Measurements from ENCODE around the gene TRPM1.

The TRPM1 gene

GRCh38 chr15:31013863-31014607 is 87.5 kb downstream of the TRPM1 start:
- H3K36me3 Mint-ChIP-seq (ENCODE audit: insufficient read depth), result no peaks in the 10 kb centered on the region
- no peak for ATAC-seq (replicated peaks; ENCODE audit: extremely low read depth, poor library complexity, severe bottlenecking)
- H3K4me3 Mint-ChIP-seq, result no peak overlapping the region
- H3K9me3 Mint-ChIP-seq, result peaks cover 6% of the 10 kb centered on the region
- no peak for DNase-seq (ENCODE audit: low spot score in 2 of 2)
- H3K27me3 Mint-ChIP-seq, result peaks cover 43% of the 10 kb centered on the region
- H3K4me1 Mint-ChIP-seq, result no peaks in the 10 kb centered on the region
- no peak overlapping the region for H3K27ac Mint-ChIP-seq (ENCODE audit: low read depth)

GRCh38 chr15:31012455-31012854 is 89.1 kb downstream of the TRPM1 start:
- peaks cover 1% of the 10 kb centered on the region for H3K36me3 Mint-ChIP-seq (ENCODE audit: insufficient read depth)
- ATAC-seq (replicated peaks; ENCODE audit: extremely low read depth, poor library complexity, severe bottlenecking), result no peak
- DNase-seq (ENCODE audit: low spot score in 2 of 2), result no peak
- H3K4me3 Mint-ChIP-seq, result no peak overlapping the region
- H3K27ac Mint-ChIP-seq (ENCODE audit: low read depth), result no peak overlapping the region
- H3K4me1 Mint-ChIP-seq, result no peaks in the 10 kb centered on the region
- peaks cover 45% of the 10 kb centered on the region for H3K27me3 Mint-ChIP-seq
- peaks cover 6% of the 10 kb centered on the region for H3K9me3 Mint-ChIP-seq

GRCh38 chr15:31010036-31010435 is 91.5 kb downstream of the TRPM1 start:
- H3K9me3 Mint-ChIP-seq, result peaks cover 6% of the 10 kb centered on the region
- peaks cover 44% of the 10 kb centered on the region for H3K27me3 Mint-ChIP-seq
- DNase-seq (ENCODE audit: low spot score in 2 of 2) (no peak), ATAC-seq (replicated peaks; ENCODE audit: extremely low read depth, poor library complexity, severe bottlenecking) (no peak)
- peaks cover 6% of the 10 kb centered on the region for H3K4me1 Mint-ChIP-seq
- H3K36me3 Mint-ChIP-seq (ENCODE audit: insufficient read depth), result peaks cover 1% of the 10 kb centered on the region
- no peak overlapping the region for H3K4me3 Mint-ChIP-seq
- no peak overlapping the region for H3K27ac Mint-ChIP-seq (ENCODE audit: low read depth)

GRCh38 chr15:31005660-31006059 is 95.9 kb downstream of the TRPM1 start:
- Mint-ChIP-seq H3K36me3 (ENCODE audit: insufficient read depth) (peaks cover 2% of the 10 kb centered on the region), H3K4me1 (peaks cover 17% of the 10 kb centered on the region)

GRCh38 chr15:31004220-31004733 is 97.2 kb downstream of the TRPM1 start:
- peak overlapping the region; percentile 48 for H3K4me3 Mint-ChIP-seq
- H3K27ac Mint-ChIP-seq (ENCODE audit: low read depth), result peak overlapping the region; percentile 6
- ATAC-seq (replicated peaks; ENCODE audit: extremely low read depth, poor library complexity, severe bottlenecking) (peak; percentile 64), DNase-seq (ENCODE audit: low spot score in 2 of 2) (no peak)
- peaks cover 2% of the 10 kb centered on the region for H3K36me3 Mint-ChIP-seq (ENCODE audit: insufficient read depth)
- H3K4me1 Mint-ChIP-seq, result peaks cover 17% of the 10 kb centered on the region
- H3K27me3 Mint-ChIP-seq, result peaks cover 16% of the 10 kb centered on the region
- no peaks in the 10 kb centered on the region for H3K9me3 Mint-ChIP-seq

More at GRCh38 chr15:31005660-31006059, 95.9 kb downstream of the TRPM1 start:
- H3K27ac Mint-ChIP-seq (ENCODE audit: low read depth), result no peak overlapping the region
- DNase-seq (ENCODE audit: low spot score in 2 of 2) (no peak), ATAC-seq (replicated peaks; ENCODE audit: extremely low read depth, poor library complexity, severe bottlenecking) (no peak)
- H3K4me3 Mint-ChIP-seq, result no peak overlapping the region
- peaks cover 23% of the 10 kb centered on the region for H3K27me3 Mint-ChIP-seq
- no peaks in the 10 kb centered on the region for H3K9me3 Mint-ChIP-seq

GRCh38 chr15:31001702-31002101 is 99.8 kb downstream of the TRPM1 start:
- DNase-seq (ENCODE audit: low spot score in 2 of 2) (no peak), ATAC-seq (replicated peaks; ENCODE audit: extremely low read depth, poor library complexity, severe bottlenecking) (no peak)
- peaks cover 17% of the 10 kb centered on the region for H3K4me1 Mint-ChIP-seq

GRCh38 chr15:30999729-31000128 is 101.8 kb downstream of the TRPM1 start:
- Mint-ChIP-seq H3K36me3 (ENCODE audit: insufficient read depth) (peaks cover 1% of the 10 kb centered on the region), H3K4me3 (no peak overlapping the region), H3K9me3 (no peaks in the 10 kb centered on the region), H3K27me3 (peaks cover 11% of the 10 kb centered on the region), H3K4me1 (peaks cover 9% of the 10 kb centered on the region), H3K27ac (ENCODE audit: low read depth) (no peak overlapping the region)
- ATAC-seq (replicated peaks; ENCODE audit: extremely low read depth, poor library complexity, severe bottlenecking) (no peak), DNase-seq (ENCODE audit: low spot score in 2 of 2) (no peak)

More at GRCh38 chr15:31001702-31002101, 99.8 kb downstream of the TRPM1 start:
- H3K27me3 Mint-ChIP-seq, result peaks cover 11% of the 10 kb centered on the region
- no peak overlapping the region for H3K27ac Mint-ChIP-seq (ENCODE audit: low read depth)
- no peaks in the 10 kb centered on the region for H3K9me3 Mint-ChIP-seq
- no peak overlapping the region for H3K4me3 Mint-ChIP-seq
- H3K36me3 Mint-ChIP-seq (ENCODE audit: insufficient read depth), result peaks cover 1% of the 10 kb centered on the region

GRCh38 chr15:30997270-30997669 is 104.3 kb downstream of the TRPM1 start:
- ATAC-seq (replicated peaks; ENCODE audit: extremely low read depth, poor library complexity, severe bottlenecking), result no peak
- Mint-ChIP-seq H3K27me3 (peaks cover 5% of the 10 kb centered on the region), H3K36me3 (ENCODE audit: insufficient read depth) (peaks cover 2% of the 10 kb centered on the region), H3K4me3 (no peak overlapping the region), H3K9me3 (no peaks in the 10 kb centered on the region), H3K27ac (ENCODE audit: low read depth) (no peak overlapping the region), H3K4me1 (peaks cover 4% of the 10 kb centered on the region)
- DNase-seq (ENCODE audit: low spot score in 2 of 2), result no peak

GRCh38 chr15:30992249-30992864 is 109.2 kb downstream of the TRPM1 start:
- Mint-ChIP-seq H3K36me3 (ENCODE audit: insufficient read depth) (peaks cover 15% of the 10 kb centered on the region), H3K9me3 (no peaks in the 10 kb centered on the region), H3K27me3 (no peaks in the 10 kb centered on the region), H3K27ac (ENCODE audit: low read depth) (peak overlapping the region; percentile 65), H3K4me3 (peak overlapping the region; percentile 97), H3K4me1 (peaks cover 31% of the 10 kb centered on the region)
- ATAC-seq (replicated peaks; ENCODE audit: extremely low read depth, poor library complexity, severe bottlenecking) (no peak), DNase-seq (ENCODE audit: low spot score in 2 of 2) (no peak)

- no peaks in the 10 kb centered on the region for H3K27me3 Mint-ChIP-seq
- H3K36me3 Mint-ChIP-seq (ENCODE audit: insufficient read depth), result peaks cover 15% of the 10 kb centered on the region
- peak; percentile 63 to 64 for DNase-seq (ENCODE audit: low spot score in 2 of 2)
- peaks cover 36% of the 10 kb centered on the region for H3K4me1 Mint-ChIP-seq
- H3K27ac Mint-ChIP-seq (ENCODE audit: low read depth), result peak within 1 kb of the TSS; percentile 97
- peak; percentile 96 for ATAC-seq (replicated peaks; ENCODE audit: extremely low read depth, poor library complexity, severe bottlenecking)
- H3K9me3 Mint-ChIP-seq, result no peaks in the 10 kb centered on the region
- H3K4me3 Mint-ChIP-seq, result peak within 1 kb of the TSS; percentile 97
These were observed 110.0 kb downstream of the TRPM1 start, which contains the start of gene MTMR10 for GRCh38 chr15:30991255-30992235. MTMR10 (minus strand) TSS chr15:30991628; CDS start chr15:30991506, 122 bp downstream.

- Mint-ChIP-seq H3K27me3 (no peaks in the 10 kb centered on the region), H3K4me1 (peaks cover 40% of the 10 kb centered on the region), H3K4me3 (peak overlapping the region; percentile 97), H3K27ac (ENCODE audit: low read depth) (peak overlapping the region; percentile 97), H3K9me3 (no peaks in the 10 kb centered on the region), H3K36me3 (ENCODE audit: insufficient read depth) (peaks cover 17% of the 10 kb centered on the region)
- DNase-seq (ENCODE audit: low spot score in 2 of 2), result no peak
- no peak for ATAC-seq (replicated peaks; ENCODE audit: extremely low read depth, poor library complexity, severe bottlenecking)
These were observed 110.9 kb downstream of the TRPM1 start for GRCh38 chr15:30990446-30991254.

Measured in central memory CD8-positive, alpha-beta T cell (primary cell).